ENCODE data around the gene IRF2.
A peak's percentile ranks its signal among the peaks of the same experiment; 100 is the strongest.

IRF2 gene

GRCh38 chr4:184416913-184417734 is 57.2 kb downstream of the IRF2 start:
- no peak for TF ChIP-seq CTCF (conservative IDR thresholded peaks at IDR 0.05; ENCODE audit: control insufficient read depth, insufficient read depth, low read depth, low read length)
- DNase-seq (ENCODE audit: low read depth): peak; percentile 31
- no peak overlapping the region for H3K4me3 ChIP-seq (ENCODE audit: control insufficient read depth, low read depth, low read length)

GRCh38 chr4:184415071-184415470 is 59.3 kb downstream of the IRF2 start:
- no peak overlapping the region for H3K4me3 ChIP-seq (ENCODE audit: control insufficient read depth, low read depth, low read length)
- TF ChIP-seq CTCF (conservative IDR thresholded peaks at IDR 0.05; ENCODE audit: control insufficient read depth, insufficient read depth, low read depth, low read length): no peak
- no peak for DNase-seq (ENCODE audit: low read depth)

DNA sequence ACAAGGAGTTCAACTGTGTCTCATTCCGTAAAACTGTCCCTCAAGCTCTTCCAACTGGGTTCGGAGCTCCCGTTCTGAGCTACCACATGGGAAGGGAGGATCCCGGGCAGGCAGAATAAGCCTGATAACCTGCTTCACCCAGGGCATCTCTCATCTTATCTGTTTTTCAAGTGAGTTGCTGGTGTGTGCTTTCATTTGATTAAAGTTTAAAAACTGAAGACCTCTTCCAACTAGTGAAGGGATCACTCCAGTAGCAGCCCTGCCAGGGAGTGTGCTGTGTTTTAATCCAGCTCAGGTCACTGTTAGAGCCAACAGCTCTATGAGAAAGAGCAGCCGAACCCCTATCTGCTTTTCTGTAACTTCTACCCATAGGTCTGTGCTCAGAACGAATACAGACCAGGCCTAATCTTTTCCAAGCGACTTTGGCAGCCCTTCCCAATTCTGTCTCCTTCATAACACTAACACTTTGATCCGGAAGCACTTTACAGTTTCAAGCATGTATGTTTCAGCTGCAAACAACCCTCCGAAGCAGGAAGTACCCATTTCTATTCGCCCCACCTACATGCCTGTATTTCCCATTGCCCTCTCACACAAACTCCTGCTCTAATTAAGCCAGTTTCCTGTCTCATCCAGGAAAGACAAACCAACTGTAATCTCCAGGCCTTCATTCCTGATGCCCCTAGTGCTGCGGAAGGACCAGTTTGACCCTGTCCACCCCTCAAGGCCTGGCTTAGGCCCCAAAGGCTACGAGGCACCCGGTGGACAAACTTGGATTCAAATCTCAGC is 60.9 kb downstream of the IRF2 start:
- no peak for DNase-seq (ENCODE audit: low read depth)
- TF ChIP-seq CTCF (conservative IDR thresholded peaks at IDR 0.05; ENCODE audit: control insufficient read depth, insufficient read depth, low read depth, low read length): no peak
- H3K4me3 ChIP-seq (ENCODE audit: control insufficient read depth, low read depth, low read length): no peak overlapping the region

DNA sequence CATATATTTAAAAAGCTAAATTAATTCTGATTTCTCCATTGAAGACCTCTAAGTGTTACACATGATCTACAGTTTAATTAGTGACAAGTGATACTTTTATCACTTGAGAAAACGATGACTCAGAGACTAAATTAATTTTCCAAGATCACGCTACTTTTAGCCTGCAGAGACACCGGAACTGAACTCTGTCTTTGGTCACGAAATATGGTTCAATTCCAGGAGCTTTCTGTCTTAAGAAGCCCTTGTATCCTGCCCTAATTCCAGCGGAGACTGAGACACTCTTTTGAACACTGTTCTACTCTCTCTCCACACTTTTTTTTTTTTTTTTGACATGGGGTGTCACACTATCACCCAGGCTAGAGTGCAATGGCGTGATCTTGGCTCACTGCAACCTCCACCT is 63.6 kb downstream of the IRF2 start:
- H3K4me3 ChIP-seq (ENCODE audit: control insufficient read depth, low read depth, low read length): no peak overlapping the region
- no peak for TF ChIP-seq CTCF (conservative IDR thresholded peaks at IDR 0.05; ENCODE audit: control insufficient read depth, insufficient read depth, low read depth, low read length)
- no peak for DNase-seq (ENCODE audit: low read depth)

DNA sequence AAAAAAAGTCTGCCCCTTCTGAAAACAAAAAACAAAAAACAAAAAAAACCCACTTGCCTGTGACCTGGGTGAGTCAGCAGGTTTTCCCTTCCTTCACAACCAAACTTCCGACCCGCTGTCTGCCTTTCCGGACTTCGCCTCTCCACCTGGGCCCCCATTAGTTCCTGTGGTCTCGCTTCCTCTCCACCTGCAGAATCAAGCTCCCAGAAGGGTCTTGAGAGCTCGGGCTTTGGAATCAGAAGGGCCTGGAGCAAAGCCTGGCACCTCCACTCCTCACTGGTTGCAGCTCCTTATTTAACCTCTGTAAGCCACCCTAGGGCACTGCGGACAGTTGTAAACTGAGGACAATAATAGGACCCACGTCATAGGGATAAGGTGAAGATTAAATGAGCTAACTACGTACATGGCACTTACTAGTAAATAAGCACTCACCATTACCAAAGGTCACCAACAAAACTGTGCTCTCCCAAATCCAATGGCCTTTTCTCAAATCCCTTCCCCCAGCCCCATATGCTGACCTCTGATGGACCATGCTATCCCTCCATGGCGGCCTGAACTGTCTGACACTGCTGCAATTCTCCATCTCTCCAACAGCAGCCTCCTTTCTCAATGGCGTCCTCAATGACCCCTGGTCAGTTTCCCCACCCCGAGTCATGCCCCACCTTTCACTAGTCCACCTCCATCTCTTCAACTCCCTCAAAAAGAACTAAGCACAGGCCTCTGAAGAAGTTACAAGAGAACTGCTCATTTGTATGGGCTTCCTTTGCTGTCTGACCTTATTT is 64.2 kb downstream of the IRF2 start:
- no peak for DNase-seq (ENCODE audit: low read depth)
- H3K4me3 ChIP-seq (ENCODE audit: control insufficient read depth, low read depth, low read length): no peak overlapping the region

More for the DNA sequence above, 64.2 kb downstream of the IRF2 start:
- no peak for TF ChIP-seq CTCF (conservative IDR thresholded peaks at IDR 0.05; ENCODE audit: control insufficient read depth, insufficient read depth, low read depth, low read length)
